HG02884 (cell line): ENCODE measurements around the gene ENTHD1.
A peak's percentile ranks its signal among the peaks of the same experiment; 100 is the strongest.
"Not testable (repeated sequence)": the region's sequence is repeated elsewhere in the genome, so short reads cannot be mapped to it uniquely, and the experiment has no call there.

Source experiments
- ATAC-seq: cut with Tn5 transposase; IDR thresholded peaks from one replicate; pipeline ENCODE4 v1.9.1; 2021; ENCODE audit warnings: mild to moderate bottlenecking, moderate library complexity; ENCODE audit not compliant: unreplicated experiment

ENTHD1 gene

GRCh38 chr22:39852799-39853198 is 40.8 kb downstream of the ENTHD1 start:
- no peak for ATAC-seq

- ATAC-seq = no peak
Measured at GRCh38 chr22:39851606-39852315, 41.8 kb downstream of the ENTHD1 start.

- no peak for ATAC-seq
Measured at GRCh38 chr22:39847477-39847876, 46.1 kb downstream of the ENTHD1 start.

- ATAC-seq = not testable (repeated sequence)
Measured at GRCh38 chr22:39846539-39846938, 47.0 kb downstream of the ENTHD1 start.

GRCh38 chr22:39845529-39845928 is 48.0 kb downstream of the ENTHD1 start:
- ATAC-seq = no peak

GRCh38 chr22:39839917-39840510 is 53.5 kb downstream of the ENTHD1 start:
- no peak for ATAC-seq

- ATAC-seq = no peak
Measured at GRCh38 chr22:39839204-39839603, 54.4 kb downstream of the ENTHD1 start.

GRCh38 chr22:39833610-39834009 is 60.0 kb downstream of the ENTHD1 start:
- ATAC-seq = no peak

- ATAC-seq = no peak
Measured at GRCh38 chr22:39833093-39833492, 60.5 kb downstream of the ENTHD1 start.

GRCh38 chr22:39832627-39833074 is 60.9 kb downstream of the ENTHD1 start:
- ATAC-seq = no peak

GRCh38 chr22:39825661-39826102 is 67.9 kb downstream of the ENTHD1 start:
- ATAC-seq = peak; percentile 72

GRCh38 chr22:39821008-39821407 is 72.6 kb downstream of the ENTHD1 start:
- no peak for ATAC-seq

GRCh38 chr22:39820256-39820655 is 73.3 kb downstream of the ENTHD1 start:
- no peak for ATAC-seq

GRCh38 chr22:39819429-39819828 is 74.1 kb downstream of the ENTHD1 start:
- no peak for ATAC-seq

- ATAC-seq = no peak
Measured at GRCh38 chr22:39818094-39818493, 75.5 kb downstream of the ENTHD1 start.

- no peak for ATAC-seq
Measured at GRCh38 chr22:39815932-39816331, 77.6 kb downstream of the ENTHD1 start.

GRCh38 chr22:39814899-39815298 is 78.7 kb downstream of the ENTHD1 start:
- ATAC-seq = no peak

GRCh38 chr22:39809772-39810557 is 83.6 kb downstream of the ENTHD1 start:
- ATAC-seq = no peak

- no peak for ATAC-seq
Measured at GRCh38 chr22:39808081-39808480, 85.5 kb downstream of the ENTHD1 start.

- no peak for ATAC-seq
Measured at GRCh38 chr22:39806109-39806508, 87.5 kb downstream of the ENTHD1 start.

GRCh38 chr22:39805117-39805516 is 88.4 kb downstream of the ENTHD1 start:
- ATAC-seq = no peak

- no peak for ATAC-seq
Measured at GRCh38 chr22:39802682-39803081, 90.9 kb downstream of the ENTHD1 start.
